Keratinocyte (primary cell): ENCODE measurements around the gene SRD5A3. TPM values are rescaled to one million over a fixed set of nuclear protein-coding genes. Genes with fewer than 3 reads are reported as not detected.

Experiments
- DNase-seq: peaks from one replicate; pipeline ENCODE4 v3.0.0-alpha.2; 2011; ENCODE audit warnings: low read depth, missing footprints, low spot score
- FAIRE-seq: peaks from 2 replicates; lab custom pipeline; 2011; peaks lifted over from hg19 to GRCh38; lab: Jason Lieb, UNC
- H2AFZ ChIP-seq: 2 replicates; pipeline ENCODE4 v1.6.0; 2012; ENCODE audit warnings: low read length, control low read depth, inconsistent platforms; ENCODE audit not compliant: control insufficient read depth
- H3K27ac ChIP-seq: 2 replicates; pipeline ENCODE4 v1.5.1; 2011; ENCODE audit warnings: low read length; ENCODE audit not compliant: control insufficient read depth, insufficient read depth
- H3K27me3 ChIP-seq: 3 replicates; pipeline ENCODE4 v1.6.0; 2011; ENCODE audit warnings: low read length; ENCODE audit not compliant: control insufficient read depth, insufficient read depth; ENCODE audit errors: extremely low read depth
- H3K36me3 ChIP-seq, 2 experiments: 2 replicates in 1 of 2; 3 replicates in 1 of 2; pipeline ENCODE4 v1.5.1; 2011; ENCODE audit warnings: low read length in 2 of 2, mild to moderate bottlenecking in 1 of 2; ENCODE audit not compliant: control insufficient read depth in 2 of 2, insufficient read depth in 2 of 2; ENCODE audit errors: extremely low read depth in 1 of 2
- H3K4me1 ChIP-seq: 3 replicates; pipeline ENCODE4 v1.5.1; 2011; ENCODE audit warnings: low read length; ENCODE audit not compliant: control insufficient read depth, insufficient read depth; ENCODE audit errors: extremely low read depth
- H3K4me2 ChIP-seq: 3 replicates; pipeline ENCODE4 v1.6.0; 2011; ENCODE audit warnings: low read depth, low read length; ENCODE audit not compliant: control insufficient read depth, insufficient read depth; ENCODE audit errors: extremely low read depth
- H3K4me3 ChIP-seq, 3 experiments: fragments of 200-600 bp in 1 of 3; sonication (generic) in 1 of 3; 2 replicates in 2 of 3; 3 replicates in 1 of 3; pipeline ENCODE4 v1.5.1; 2011 to 2016; ENCODE audit warnings: low read length in 3 of 3, mild to moderate bottlenecking in 3 of 3, control low read depth in 2 of 3, inconsistent platforms in 1 of 3, low read depth in 1 of 3, mixed read lengths in 1 of 3, mixed run types in 1 of 3, moderate library complexity in 1 of 3; ENCODE audit not compliant: control insufficient read depth in 2 of 3, insufficient read depth in 2 of 3; ENCODE audit errors: extremely low read depth in 1 of 3
- H3K79me2 ChIP-seq: 2 replicates; pipeline ENCODE4 v1.6.0; 2012; ENCODE audit warnings: low read length; ENCODE audit not compliant: control insufficient read depth, insufficient read depth
- H3K9ac ChIP-seq: 3 replicates; pipeline ENCODE4 v1.6.0; 2011; ENCODE audit warnings: low read length; ENCODE audit not compliant: control insufficient read depth, insufficient read depth; ENCODE audit errors: extremely low read depth
- H3K9me1 ChIP-seq: 3 replicates; pipeline ENCODE4 v1.6.0; 2011; ENCODE audit warnings: low read length; ENCODE audit not compliant: control insufficient read depth, insufficient read depth; ENCODE audit errors: extremely low read depth
- H3K9me3 ChIP-seq: 2 replicates; pipeline ENCODE4 v1.5.1; 2012; ENCODE audit warnings: low read depth, low read length; ENCODE audit not compliant: control insufficient read depth
- H4K20me1 ChIP-seq: 3 replicates; pipeline ENCODE4 v1.6.0; 2011; ENCODE audit warnings: low read length; ENCODE audit not compliant: control insufficient read depth, insufficient read depth; ENCODE audit errors: extremely low read depth
- CTCF ChIP-seq, 3 experiments: IDR thresholded peaks in 1 of 3; conservative IDR thresholded peaks in 1 of 3; optimal IDR thresholded peaks in 1 of 3; 2 replicates in 2 of 3; 3 replicates in 1 of 3; pipeline versions ENCODE3 to v1.5.1; 2011; ENCODE audit warnings: low read length in 3 of 3, mild to moderate bottlenecking in 3 of 3, moderate library complexity in 2 of 3, control low read depth in 1 of 3, inconsistent platforms in 1 of 3; ENCODE audit not compliant: insufficient read depth in 2 of 3; ENCODE audit errors: extremely low read depth in 1 of 3
- EZH2 ChIP-seq: IDR thresholded peaks from one replicate; pipeline ENCODE4 v1.6.1; 2012; ENCODE audit warnings: inconsistent platforms, mild to moderate bottlenecking, low read length, moderate library complexity
- dilution Hi-C: fragments of 300-500 bp; cut with MboI; formaldehyde crosslinking; loops from one replicate; pipeline ENCODE4 v1.7.0; 2020; ENCODE audit warnings: low sequenced_read_pairs; ENCODE audit not compliant: extremely low pct_ligation_motif_present
- polyA plus RNA-seq, 5 experiments: library from polyadenylated mRNA; depleted of rRNA in 3 of 5; stranded (reverse) in 3 of 5; stranded (forward) in 1 of 5; unstranded in 1 of 5; fragments of >200 nt; gene quantifications; 1 replicate in 1 of 5; 2 replicates in 3 of 5; 3 replicates in 1 of 5; pipeline versions ENCODE4 v1.2.1 to v1.2.3, GENCODE V29; 2011 to 2012; ENCODE audit warnings: missing spikeins in 2 of 5, low read depth in 1 of 5, low replicate concordance in 1 of 5

The SRD5A3 gene
- polyA plus RNA-seq, 1 donor (not counting 4 experiments of a cell fraction or from before 2014, with no cell fraction given): 15.6 TPM

GRCh38 chr4:55386073-55386472 is 40.0 kb downstream of the SRD5A3 start:
- no peaks in the 10 kb centered on the region for H3K9me1 ChIP-seq
- no peaks in the 10 kb centered on the region for H3K4me1 ChIP-seq
- H2AFZ ChIP-seq: no peak overlapping the region
- no peak for TF ChIP-seq EZH2
- H3K4me2 ChIP-seq: no peak overlapping the region
- dilution Hi-C loops: no loop called here
- no peak overlapping the region for H3K9ac ChIP-seq
- no peaks in the 10 kb centered on the region for H3K27me3 ChIP-seq
- DNase-seq (no peak), FAIRE-seq (peak; percentile 64)
- H3K36me3 ChIP-seq: no peaks in the 10 kb centered on the region
- H3K9me3 ChIP-seq: no peaks in the 10 kb centered on the region
- no peaks in the 10 kb centered on the region for H3K79me2 ChIP-seq
- no peaks in the 10 kb centered on the region for H4K20me1 ChIP-seq
- H3K27ac ChIP-seq: no peak overlapping the region
- H3K4me3 ChIP-seq: no peak overlapping the region

GRCh38 chr4:55386840-55387239 is 40.8 kb downstream of the SRD5A3 start:
- H3K27me3 ChIP-seq: no peaks in the 10 kb centered on the region
- H3K4me3 ChIP-seq: no peak overlapping the region
- no peaks in the 10 kb centered on the region for H3K4me1 ChIP-seq
- dilution Hi-C loops: no loop called here
- H3K9me3 ChIP-seq: no peaks in the 10 kb centered on the region
- H3K4me2 ChIP-seq: no peak overlapping the region
- H4K20me1 ChIP-seq: no peaks in the 10 kb centered on the region
- no peak for FAIRE-seq
- no peak overlapping the region for H2AFZ ChIP-seq
- no peaks in the 10 kb centered on the region for H3K36me3 ChIP-seq
- no peaks in the 10 kb centered on the region for H3K79me2 ChIP-seq
- H3K27ac ChIP-seq: no peak overlapping the region
- TF ChIP-seq CTCF (optimal IDR thresholded peaks at IDR 0.05 in 1 of 3, IDR thresholded peaks at IDR 0.05 in 1 of 3, conservative IDR thresholded peaks at IDR 0.05 in 1 of 3; ENCODE audit: extremely low read depth in 1 of 3, insufficient read depth in 2 of 3, low read length in 3 of 3) (no peak), EZH2 (no peak)
- no peak for DNase-seq
- no peak overlapping the region for H3K9ac ChIP-seq
- no peaks in the 10 kb centered on the region for H3K9me1 ChIP-seq
